Caco-2 (cell line): ENCODE data around the gene IREB2. TPM values are rescaled to one million over a fixed set of nuclear protein-coding genes. Genes with fewer than 3 reads are reported as not detected.

ENCODE experiments used
- BruUV-seq: library from RNA; stranded (reverse); fragments of 400-500 nt; replicated peaks from 2 replicates; lab custom pipeline; 2021; lab: Mats Ljungman, UMichigan
- CTCF ChIA-PET: fragments of 300-600 bp; sonication (Branson Sonifier 250); formaldehyde crosslinking; loops from one replicate; lab custom pipeline; 2022; ENCODE audit warnings: antibody characterized with exemption; lab: Charles Lee
- POLR2A ChIA-PET: fragments of 300-600 bp; sonication (Branson Sonifier 250); formaldehyde crosslinking; loops from one replicate; lab custom pipeline; 2022; ENCODE audit warnings: antibody characterized with exemption; lab: Charles Lee
- DNase-seq, 2 experiments: peaks; one replicate each; pipeline versions ENCODE4 v3.0.0 to v3.0.0-alpha.2; 2020 to 2022
- H3K27me3 ChIP-seq: replicated peaks from 2 replicates; pipeline ENCODE4 v1.6.0; 2011; ENCODE audit warnings: low read length; ENCODE audit not compliant: control insufficient read depth, insufficient read depth
- H3K36me3 ChIP-seq: 2 replicates; pipeline ENCODE4 v1.5.1; 2011; ENCODE audit warnings: low read length; ENCODE audit not compliant: control insufficient read depth, insufficient read depth
- H3K4me1 ChIP-seq: fragments of 250-450 bp; sonication (Bioruptor Pico); 2 replicates; pipeline ENCODE4 v1.5.1; 2020; ENCODE audit warnings: mild to moderate bottlenecking
- H3K4me3 ChIP-seq: 2 replicates; pipeline ENCODE4 v1.5.1; 2011; ENCODE audit warnings: low read depth, mild to moderate bottlenecking, control low read depth, low read length
- H3K9me3 ChIP-seq: fragments of 250-450 bp; sonication (Bioruptor Pico); 2 replicates; pipeline ENCODE4 v1.5.1; 2020; ENCODE audit warnings: mild to moderate bottlenecking, moderate library complexity
- H3K27ac Mint-ChIP-seq: one replicate; pipeline ENCODE4 v1.8.0; 2022; ENCODE audit warnings: mixed read lengths; ENCODE audit not compliant: unreplicated experiment
- H3K27me3 Mint-ChIP-seq: one replicate; pipeline ENCODE4 v1.8.0; 2022; ENCODE audit warnings: mixed read lengths; ENCODE audit not compliant: insufficient read depth, unreplicated experiment
- H3K36me3 Mint-ChIP-seq: one replicate; pipeline ENCODE4 v1.8.0; 2022; ENCODE audit warnings: mild to moderate bottlenecking, mixed read lengths; ENCODE audit not compliant: insufficient read depth, unreplicated experiment
- H3K4me1 Mint-ChIP-seq: one replicate; pipeline ENCODE4 v1.8.0; 2022; ENCODE audit warnings: low read depth, mixed read lengths; ENCODE audit not compliant: unreplicated experiment
- H3K4me3 Mint-ChIP-seq: one replicate; pipeline ENCODE4 v1.8.0; 2022; ENCODE audit warnings: mild to moderate bottlenecking, moderate library complexity, mixed read lengths; ENCODE audit not compliant: unreplicated experiment
- H3K9me3 Mint-ChIP-seq: one replicate; pipeline ENCODE4 v1.8.0; 2022; ENCODE audit warnings: mixed read lengths; ENCODE audit not compliant: unreplicated experiment
- intact Hi-C: fragments of 100-400 bp; cut with micrococcal nuclease; formaldehyde crosslinking; loops from one replicate; pipeline ENCODE4 v1.10.0; 2022; ENCODE audit not compliant: unreplicated experiment
- total RNA-seq: library from RNA; stranded (reverse); gene quantifications from 2 replicates; pipeline ENCODE4 v1.2.3, GENCODE V29; 2022
- TF ChIP-seq, protein P1 (sequence below), 2 experiments: fragments of 200-600 bp in 1 of 2; IDR thresholded peaks; 1 replicate in 1 of 2; 2 replicates in 1 of 2; pipeline versions ENCODE4 v1.5.1 to v1.8.0; 2011 to 2022; ENCODE audit warnings: antibody characterized with exemption in 1 of 2, control low read depth in 1 of 2, inconsistent platforms in 1 of 2, low read depth in 1 of 2, low read length in 1 of 2, mild to moderate bottlenecking in 1 of 2, moderate library complexity in 1 of 2; ENCODE audit not compliant: insufficient read depth in 1 of 2, severe bottlenecking in 1 of 2, unreplicated experiment in 1 of 2

The IREB2 gene
- total RNA-seq, 1 experiment from 2014 or later, result 77.6 TPM

DNA sequence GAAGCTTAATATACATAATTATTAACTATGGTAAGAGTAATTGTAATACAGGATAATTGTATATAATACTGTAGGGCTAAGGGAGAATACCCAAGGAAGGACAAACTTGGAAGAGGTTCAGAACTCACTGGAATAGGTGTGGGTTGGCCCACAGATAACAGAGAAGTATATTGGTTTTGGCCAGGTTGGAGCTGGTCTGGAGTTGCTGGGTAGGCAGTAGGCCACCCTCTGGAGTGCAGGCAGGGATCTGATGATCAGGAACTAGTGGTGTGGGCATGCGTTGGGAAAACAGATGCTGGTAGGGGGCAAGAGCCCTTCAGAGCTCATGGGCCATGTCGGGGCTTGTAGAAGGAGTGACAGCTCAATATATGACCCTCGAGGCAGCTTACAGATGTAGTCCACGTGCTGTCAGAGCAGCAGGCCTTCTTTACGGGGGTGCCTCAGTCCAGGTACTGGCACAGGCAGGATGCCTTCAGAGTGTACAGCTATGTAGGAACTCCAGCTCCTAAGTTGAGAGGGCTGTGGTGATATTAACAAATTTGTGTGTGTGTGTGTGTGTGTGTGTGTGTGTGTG, 12.4 kb downstream of the IREB2 start:
- TF ChIP-seq, protein P1, sequence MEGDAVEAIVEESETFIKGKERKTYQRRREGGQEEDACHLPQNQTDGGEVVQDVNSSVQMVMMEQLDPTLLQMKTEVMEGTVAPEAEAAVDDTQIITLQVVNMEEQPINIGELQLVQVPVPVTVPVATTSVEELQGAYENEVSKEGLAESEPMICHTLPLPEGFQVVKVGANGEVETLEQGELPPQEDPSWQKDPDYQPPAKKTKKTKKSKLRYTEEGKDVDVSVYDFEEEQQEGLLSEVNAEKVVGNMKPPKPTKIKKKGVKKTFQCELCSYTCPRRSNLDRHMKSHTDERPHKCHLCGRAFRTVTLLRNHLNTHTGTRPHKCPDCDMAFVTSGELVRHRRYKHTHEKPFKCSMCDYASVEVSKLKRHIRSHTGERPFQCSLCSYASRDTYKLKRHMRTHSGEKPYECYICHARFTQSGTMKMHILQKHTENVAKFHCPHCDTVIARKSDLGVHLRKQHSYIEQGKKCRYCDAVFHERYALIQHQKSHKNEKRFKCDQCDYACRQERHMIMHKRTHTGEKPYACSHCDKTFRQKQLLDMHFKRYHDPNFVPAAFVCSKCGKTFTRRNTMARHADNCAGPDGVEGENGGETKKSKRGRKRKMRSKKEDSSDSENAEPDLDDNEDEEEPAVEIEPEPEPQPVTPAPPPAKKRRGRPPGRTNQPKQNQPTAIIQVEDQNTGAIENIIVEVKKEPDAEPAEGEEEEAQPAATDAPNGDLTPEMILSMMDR (IDR thresholded peaks at IDR 0.05; ENCODE audit: insufficient read depth in 1 of 2, low read depth in 1 of 2, low read length in 1 of 2, severe bottlenecking in 1 of 2, unreplicated experiment in 1 of 2), result no peak
- intact Hi-C loops, result no loop called here
- POLR2A ChIA-PET, result no interaction called here
- DNase-seq, result no peak
- H3K4me3 ChIP-seq, result no peak overlapping the region
- no peaks in the 10 kb centered on the region; the same call in none of the 2 replicates for H3K36me3 ChIP-seq
- Mint-ChIP-seq H3K36me3 (peaks cover 43% of the 10 kb centered on the region), H3K9me3 (no peaks in the 10 kb centered on the region), H3K4me3 (no peak overlapping the region), H3K27me3 (no peaks in the 10 kb centered on the region), H3K4me1 (peaks cover 10% of the 10 kb centered on the region), H3K27ac (no peak overlapping the region)
- CTCF ChIA-PET, result no interaction called here
- no TSS peak for BruUV-seq
- H3K27me3 ChIP-seq, result no peaks in the 10 kb centered on the region
- no peaks in the 10 kb centered on the region for H3K9me3 ChIP-seq
- H3K4me1 ChIP-seq, result peaks cover 3% of the 10 kb centered on the region; the same call in 1 of the 2 replicates

DNA sequence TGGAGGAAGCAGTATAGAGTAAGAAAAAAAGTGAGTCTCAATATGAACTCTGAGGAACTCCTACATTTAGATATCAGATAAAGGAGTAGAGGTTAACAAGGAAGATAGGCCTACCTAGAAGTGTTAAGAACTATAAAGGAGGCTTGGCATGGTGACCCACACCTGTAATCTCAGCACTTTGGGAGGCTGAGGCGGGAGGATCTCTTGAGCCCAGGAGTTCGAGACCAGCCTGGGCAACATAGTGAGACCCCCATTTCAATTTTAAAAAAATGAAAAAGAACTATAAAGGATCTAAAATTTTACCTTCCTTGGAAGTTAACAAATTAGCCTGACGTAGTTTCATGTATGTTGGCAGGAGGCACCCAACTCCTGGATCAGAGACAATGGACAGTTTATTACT, 14.5 kb downstream of the IREB2 start:
- Mint-ChIP-seq H3K4me3 (no peak overlapping the region), H3K9me3 (no peaks in the 10 kb centered on the region), H3K36me3 (peaks cover 22% of the 10 kb centered on the region), H3K4me1 (peaks cover 10% of the 10 kb centered on the region), H3K27ac (no peak overlapping the region), H3K27me3 (no peaks in the 10 kb centered on the region)
- BruUV-seq, result no TSS peak
- no peak overlapping the region for H3K4me3 ChIP-seq
- no peaks in the 10 kb centered on the region for H3K27me3 ChIP-seq
- DNase-seq, result no peak
- H3K36me3 ChIP-seq, result no peaks in the 10 kb centered on the region
- intact Hi-C loops, result no loop called here
- H3K9me3 ChIP-seq, result no peaks in the 10 kb centered on the region
- TF ChIP-seq, protein P1 (IDR thresholded peaks at IDR 0.05; ENCODE audit: insufficient read depth in 1 of 2, low read depth in 1 of 2, low read length in 1 of 2, severe bottlenecking in 1 of 2, unreplicated experiment in 1 of 2), result no peak
- CTCF ChIA-PET, result no interaction called here
- H3K4me1 ChIP-seq, result peaks cover 3% of the 10 kb centered on the region; the same call in 1 of the 2 replicates
- POLR2A ChIA-PET, result no interaction called here

GRCh38 chr15:78453447-78453846, 15.4 kb downstream of the IREB2 start:
- Mint-ChIP-seq H3K4me1 (peaks cover 10% of the 10 kb centered on the region), H3K9me3 (no peaks in the 10 kb centered on the region), H3K27ac (no peak overlapping the region), H3K27me3 (no peaks in the 10 kb centered on the region), H3K4me3 (no peak overlapping the region), H3K36me3 (peaks cover 23% of the 10 kb centered on the region)
- CTCF ChIA-PET, result no interaction called here
- no peak for DNase-seq
- no TSS peak for BruUV-seq
- intact Hi-C loops, result no loop called here
- no peaks in the 10 kb centered on the region for H3K36me3 ChIP-seq
- H3K27me3 ChIP-seq, result no peaks in the 10 kb centered on the region
- POLR2A ChIA-PET, result no interaction called here
- H3K9me3 ChIP-seq, result no peaks in the 10 kb centered on the region
- H3K4me3 ChIP-seq, result no peak overlapping the region
- TF ChIP-seq, protein P1 (IDR thresholded peaks at IDR 0.05; ENCODE audit: insufficient read depth in 1 of 2, low read depth in 1 of 2, low read length in 1 of 2, severe bottlenecking in 1 of 2, unreplicated experiment in 1 of 2), result no peak
- H3K4me1 ChIP-seq, result no peaks in the 10 kb centered on the region; the same call in 1 of the 2 replicates
